Nephron progenitor cell (in vitro differentiated cells): ENCODE results near the gene JAKMIP2.

Experiments
- DNase-seq: peaks from one replicate; pipeline ENCODE4 v3.0.0; 2021
- H3K27ac Mint-ChIP-seq: 2 replicates; pipeline ENCODE4 v1.8.0; 2021; ENCODE audit warnings: mild to moderate bottlenecking, moderate library complexity, mixed read lengths
- H3K27me3 Mint-ChIP-seq: 2 replicates; pipeline ENCODE4 v1.8.0; 2021; ENCODE audit warnings: mild to moderate bottlenecking, low read depth, mixed read lengths; ENCODE audit not compliant: poor library complexity
- H3K36me3 Mint-ChIP-seq: 2 replicates; pipeline ENCODE4 v1.8.0; 2021; ENCODE audit warnings: low read depth, mixed read lengths
- H3K4me1 Mint-ChIP-seq: 2 replicates; pipeline ENCODE4 v1.8.0; 2021; ENCODE audit warnings: mixed read lengths
- H3K4me3 Mint-ChIP-seq: 2 replicates; pipeline ENCODE4 v1.8.0; 2021; ENCODE audit warnings: mild to moderate bottlenecking, moderate library complexity, mixed read lengths
- H3K9me3 Mint-ChIP-seq: 2 replicates; pipeline ENCODE4 v1.8.0; 2021; ENCODE audit warnings: mild to moderate bottlenecking, moderate library complexity, mixed read lengths
- TF ChIP-seq, protein P1 (sequence below): fragments of 200-600 bp; sonication (generic); IDR thresholded peaks from 2 replicates; pipeline ENCODE4 v1.5.0; 2021; ENCODE audit warnings: antibody characterized with exemption

The JAKMIP2 gene

DNA sequence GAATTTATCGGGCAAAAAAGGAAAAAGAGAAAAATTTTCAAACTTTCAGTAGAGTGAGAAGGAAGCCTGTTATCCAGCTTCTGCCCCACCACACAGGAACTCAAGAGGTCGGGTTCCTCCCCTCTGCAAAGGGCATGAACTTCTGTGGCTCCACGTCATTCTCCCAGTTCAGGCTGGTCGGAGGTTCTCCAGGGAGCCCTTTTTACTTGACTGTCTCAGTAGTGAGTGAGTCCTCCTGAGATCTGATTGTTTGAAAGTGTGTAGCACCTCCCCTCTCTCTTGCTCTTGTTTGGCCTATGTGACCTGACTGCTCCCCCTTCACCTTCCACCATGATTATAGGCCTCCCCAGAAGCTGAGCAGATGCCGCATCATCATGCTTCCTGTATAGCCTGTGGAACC, 39.2 kb upstream of the JAKMIP2 start:
- peaks cover 16% of the 10 kb centered on the region for H3K4me1 Mint-ChIP-seq
- H3K27me3 Mint-ChIP-seq, result peaks cover 3% of the 10 kb centered on the region
- no peak for DNase-seq
- TF ChIP-seq, protein P1, sequence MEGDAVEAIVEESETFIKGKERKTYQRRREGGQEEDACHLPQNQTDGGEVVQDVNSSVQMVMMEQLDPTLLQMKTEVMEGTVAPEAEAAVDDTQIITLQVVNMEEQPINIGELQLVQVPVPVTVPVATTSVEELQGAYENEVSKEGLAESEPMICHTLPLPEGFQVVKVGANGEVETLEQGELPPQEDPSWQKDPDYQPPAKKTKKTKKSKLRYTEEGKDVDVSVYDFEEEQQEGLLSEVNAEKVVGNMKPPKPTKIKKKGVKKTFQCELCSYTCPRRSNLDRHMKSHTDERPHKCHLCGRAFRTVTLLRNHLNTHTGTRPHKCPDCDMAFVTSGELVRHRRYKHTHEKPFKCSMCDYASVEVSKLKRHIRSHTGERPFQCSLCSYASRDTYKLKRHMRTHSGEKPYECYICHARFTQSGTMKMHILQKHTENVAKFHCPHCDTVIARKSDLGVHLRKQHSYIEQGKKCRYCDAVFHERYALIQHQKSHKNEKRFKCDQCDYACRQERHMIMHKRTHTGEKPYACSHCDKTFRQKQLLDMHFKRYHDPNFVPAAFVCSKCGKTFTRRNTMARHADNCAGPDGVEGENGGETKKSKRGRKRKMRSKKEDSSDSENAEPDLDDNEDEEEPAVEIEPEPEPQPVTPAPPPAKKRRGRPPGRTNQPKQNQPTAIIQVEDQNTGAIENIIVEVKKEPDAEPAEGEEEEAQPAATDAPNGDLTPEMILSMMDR, result no peak
- H3K27ac Mint-ChIP-seq, result peak overlapping the region; percentile 50
- no peaks in the 10 kb centered on the region for H3K9me3 Mint-ChIP-seq
- no peak overlapping the region for H3K4me3 Mint-ChIP-seq
- H3K36me3 Mint-ChIP-seq, result no peaks in the 10 kb centered on the region

DNA sequence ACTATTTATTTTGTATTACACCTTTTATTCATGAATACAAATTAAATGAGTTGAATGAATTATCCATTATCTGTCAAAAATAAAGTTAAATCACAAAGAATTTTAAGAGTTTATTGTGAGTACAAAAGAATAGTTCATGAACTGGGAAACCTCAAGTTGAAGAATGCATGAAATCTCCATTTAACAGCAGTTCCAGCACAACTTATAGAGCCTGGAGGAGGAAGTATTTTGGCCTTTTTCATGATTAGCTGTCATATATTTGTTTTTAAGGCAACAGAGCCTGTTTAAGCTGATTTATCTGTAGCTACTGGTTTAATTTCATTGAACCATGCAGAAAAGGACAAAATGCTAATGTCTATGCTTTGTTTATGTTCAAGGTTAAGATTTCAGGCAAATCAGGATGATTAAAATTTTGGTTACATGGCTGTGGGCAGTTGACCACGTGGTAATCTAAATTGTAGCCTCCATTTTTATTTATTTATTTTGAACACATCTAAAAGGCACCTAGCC, 36.8 kb upstream of the JAKMIP2 start:
- peaks cover 3% of the 10 kb centered on the region for H3K9me3 Mint-ChIP-seq
- TF ChIP-seq, protein P1, result no peak
- H3K27ac Mint-ChIP-seq, result no peak overlapping the region
- H3K36me3 Mint-ChIP-seq, result no peaks in the 10 kb centered on the region
- DNase-seq, result no peak
- H3K27me3 Mint-ChIP-seq, result no peaks in the 10 kb centered on the region
- peaks cover 16% of the 10 kb centered on the region for H3K4me1 Mint-ChIP-seq
- H3K4me3 Mint-ChIP-seq, result no peak overlapping the region

DNA sequence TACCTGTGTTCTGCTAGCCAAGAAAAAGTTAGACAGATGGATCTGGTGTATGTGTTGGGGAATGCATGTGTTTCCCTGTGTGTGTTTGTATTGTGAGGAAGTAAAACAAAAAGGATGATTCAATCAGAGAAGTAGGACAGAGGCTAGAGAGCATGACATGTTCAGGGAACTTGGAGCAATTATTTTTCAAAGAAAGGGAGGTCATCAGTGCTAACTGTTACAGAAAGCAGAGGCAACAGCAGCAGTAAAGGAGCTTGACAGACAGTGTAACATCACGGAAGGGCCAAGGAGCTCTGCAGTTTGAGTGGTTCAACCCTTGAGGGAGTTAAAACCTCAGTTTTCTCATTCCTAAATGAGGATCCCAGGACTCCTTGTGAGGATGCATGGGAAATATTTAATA, 35.8 kb upstream of the JAKMIP2 start:
- no peak overlapping the region for H3K4me3 Mint-ChIP-seq
- peaks cover 16% of the 10 kb centered on the region for H3K4me1 Mint-ChIP-seq
- H3K27ac Mint-ChIP-seq, result peak overlapping the region; percentile 22
- no peak for DNase-seq
- H3K27me3 Mint-ChIP-seq, result no peaks in the 10 kb centered on the region
- TF ChIP-seq, protein P1, result no peak
- no peaks in the 10 kb centered on the region for H3K36me3 Mint-ChIP-seq
- peaks cover 3% of the 10 kb centered on the region for H3K9me3 Mint-ChIP-seq

DNA sequence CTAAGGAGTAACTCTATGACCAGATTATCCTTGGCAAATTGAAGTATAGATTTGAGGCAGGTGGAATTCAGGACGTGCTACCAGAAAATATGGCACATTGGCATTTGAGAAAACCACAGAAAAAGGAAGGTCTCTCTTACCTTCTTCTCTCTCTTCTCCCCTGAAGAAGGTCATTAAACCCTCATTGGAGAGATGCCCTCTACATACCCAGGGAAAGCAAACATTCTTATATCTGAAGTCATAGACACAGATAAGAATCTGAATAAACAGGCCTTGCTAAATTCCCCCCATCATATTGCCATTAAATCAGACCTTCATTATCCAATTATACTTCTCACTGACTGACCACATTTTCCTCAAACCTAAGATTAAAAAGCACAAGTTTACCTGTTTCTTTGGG, 31.2 kb upstream of the JAKMIP2 start:
- DNase-seq, result no peak
- TF ChIP-seq, protein P1, result no peak
- Mint-ChIP-seq H3K4me3 (no peak overlapping the region), H3K27ac (no peak overlapping the region), H3K36me3 (no peaks in the 10 kb centered on the region), H3K4me1 (peaks cover 5% of the 10 kb centered on the region), H3K27me3 (no peaks in the 10 kb centered on the region), H3K9me3 (peaks cover 3% of the 10 kb centered on the region)

DNA sequence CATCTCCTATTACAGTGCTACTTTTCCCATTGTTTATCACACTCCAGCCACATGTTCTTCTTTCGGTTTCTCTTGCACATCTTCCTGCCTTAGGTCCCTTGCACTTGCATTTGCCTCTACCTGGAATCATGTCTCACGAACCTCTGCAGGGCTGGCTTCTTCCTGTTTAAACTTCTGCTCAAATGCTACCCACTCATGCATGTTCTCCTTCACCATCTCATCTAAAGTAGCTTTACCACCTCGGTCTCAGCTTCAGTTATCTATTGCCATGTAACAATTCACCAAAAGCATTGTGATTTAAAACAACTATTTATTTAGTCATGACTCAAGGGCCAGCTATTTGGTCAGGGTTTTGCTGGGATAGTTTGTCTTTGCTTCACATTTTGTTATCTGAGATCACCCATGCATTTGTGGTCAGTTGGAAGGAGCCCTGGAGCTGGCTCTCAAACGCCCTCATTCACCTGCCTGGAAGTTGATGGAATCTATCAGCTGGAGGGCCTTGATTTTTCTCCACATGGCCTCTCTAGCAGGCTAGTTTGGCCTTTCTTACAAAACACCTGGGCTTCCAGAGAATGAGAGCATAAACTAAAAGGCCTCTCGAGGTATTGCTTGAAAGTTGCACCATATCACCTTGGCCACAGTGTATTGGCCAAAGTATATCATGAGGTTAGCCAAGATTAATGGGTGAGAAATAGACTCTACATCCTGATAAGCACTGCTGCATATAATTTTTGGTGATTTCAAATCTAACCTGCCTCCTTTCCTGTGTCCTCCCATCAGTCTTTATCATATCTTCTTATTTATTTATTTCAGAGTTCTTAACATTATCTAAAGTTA, 27.5 kb upstream of the JAKMIP2 start:
- no peak overlapping the region for H3K4me3 Mint-ChIP-seq
- H3K9me3 Mint-ChIP-seq, result peaks cover under 1% of the 10 kb centered on the region
- H3K27me3 Mint-ChIP-seq, result no peaks in the 10 kb centered on the region
- H3K27ac Mint-ChIP-seq, result no peak overlapping the region
- H3K36me3 Mint-ChIP-seq, result no peaks in the 10 kb centered on the region
- no peak for DNase-seq
- TF ChIP-seq, protein P1, result no peak
- H3K4me1 Mint-ChIP-seq, result no peaks in the 10 kb centered on the region

- H3K4me1 Mint-ChIP-seq, result peaks cover 12% of the 10 kb centered on the region
- no peak overlapping the region for H3K27ac Mint-ChIP-seq
- TF ChIP-seq, protein P1, result no peak
- no peak for DNase-seq
- H3K27me3 Mint-ChIP-seq, result peaks cover 7% of the 10 kb centered on the region
- H3K36me3 Mint-ChIP-seq, result no peaks in the 10 kb centered on the region
- no peak overlapping the region for H3K4me3 Mint-ChIP-seq
- H3K9me3 Mint-ChIP-seq, result no peaks in the 10 kb centered on the region
Observed at GRCh38 chr5:147805030-147805454, 22.5 kb upstream of the JAKMIP2 start.
